SHP77 (cell line): ENCODE data around the gene MAPK8IP2.

Source experiments
- DNase-seq, 2 experiments: peaks; one replicate each; lab custom pipeline; 2025; lab: John Stamatoyannopoulos, UW

Gene MAPK8IP2

DNA sequence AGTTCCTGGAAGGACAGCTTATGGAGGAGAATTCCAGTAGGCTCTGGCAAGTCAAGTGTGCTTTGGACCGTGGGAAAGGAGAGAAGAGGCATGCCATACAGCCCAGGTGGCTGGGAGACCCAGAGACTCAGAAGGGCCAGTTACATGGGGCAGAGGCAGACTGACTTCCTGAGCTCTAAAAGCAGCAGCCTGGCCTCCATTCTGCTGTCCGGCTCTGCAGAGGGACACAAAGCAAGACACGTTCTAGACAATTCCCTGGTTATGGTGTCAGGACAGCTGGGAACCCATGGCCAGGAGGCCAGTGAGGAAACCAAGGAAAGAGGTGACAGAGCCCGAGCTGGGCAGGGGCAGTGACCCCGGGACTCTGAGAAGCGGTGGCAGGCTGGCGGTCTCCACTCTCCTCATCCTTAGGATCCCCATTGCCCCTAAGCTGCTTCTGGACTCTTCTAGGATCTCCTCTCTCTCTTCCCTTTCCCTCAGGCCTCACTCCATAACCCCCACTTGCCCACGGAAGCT lies 25.1 kb upstream of the MAPK8IP2 start:
- DNase-seq: no peak

DNA sequence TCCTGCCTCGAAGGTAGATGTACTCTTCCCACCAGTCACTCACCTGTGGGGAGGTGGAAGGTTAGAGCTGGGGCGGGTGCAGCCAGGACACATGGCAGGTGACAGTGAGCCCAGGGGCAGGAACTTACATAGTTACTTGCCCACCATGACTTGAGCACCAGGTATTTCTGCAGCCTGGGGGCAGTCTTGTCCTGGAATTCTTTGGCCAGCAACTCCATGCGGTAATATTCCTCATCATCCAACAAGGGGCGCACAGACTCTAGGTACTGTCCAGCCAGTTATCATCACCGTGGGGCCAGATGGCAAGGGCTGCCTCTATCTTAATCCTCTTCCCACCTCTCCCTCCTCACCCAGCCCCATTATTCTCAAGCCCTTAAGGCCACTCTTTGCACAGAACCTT lies 24.5 kb upstream of the MAPK8IP2 start:
- peak; percentile 67 to 69 for DNase-seq

DNA sequence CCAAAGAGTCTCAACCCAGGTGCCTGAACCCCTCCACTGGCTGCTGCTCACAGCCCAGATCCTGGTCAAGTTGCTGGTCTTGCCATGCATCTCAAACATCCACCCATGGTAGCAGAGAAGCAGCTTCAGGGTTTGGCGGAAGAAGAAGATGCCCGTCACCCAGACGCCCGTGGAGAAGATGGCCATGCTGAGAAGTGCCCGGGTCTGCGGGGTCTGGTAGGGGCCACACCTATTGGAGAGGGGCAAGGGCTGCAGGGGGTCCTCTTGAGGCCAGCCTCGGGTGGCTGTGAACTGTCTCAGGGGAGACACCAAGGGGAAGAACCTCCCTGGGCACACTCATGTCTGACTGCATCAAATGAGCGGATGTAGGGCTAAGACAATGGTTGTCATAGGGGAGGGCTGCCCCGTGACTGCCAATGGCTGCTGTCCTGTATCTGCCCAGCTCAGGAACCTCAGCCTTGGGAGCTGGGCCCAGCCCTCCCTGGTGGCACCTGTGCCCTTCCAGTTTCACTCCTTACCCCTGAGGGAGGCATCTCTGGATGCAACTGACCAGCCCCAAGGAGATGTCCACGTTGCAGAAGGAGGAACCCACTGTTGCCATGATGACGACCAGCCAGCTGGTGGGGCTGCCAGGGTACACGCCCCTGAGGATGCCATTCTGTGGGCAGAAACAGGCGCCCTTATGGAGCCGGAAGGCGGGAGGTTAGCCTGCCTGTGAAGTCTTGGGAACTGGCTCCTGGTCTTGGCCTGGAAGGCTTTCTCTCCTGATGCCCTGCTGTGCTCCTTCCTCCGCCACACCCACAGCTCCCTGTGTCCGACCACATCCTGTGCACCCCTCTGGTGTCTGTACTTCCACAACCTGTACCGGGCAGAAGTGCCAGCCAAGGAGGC lies 23.5 kb upstream of the MAPK8IP2 start:
- no peak for DNase-seq

DNA sequence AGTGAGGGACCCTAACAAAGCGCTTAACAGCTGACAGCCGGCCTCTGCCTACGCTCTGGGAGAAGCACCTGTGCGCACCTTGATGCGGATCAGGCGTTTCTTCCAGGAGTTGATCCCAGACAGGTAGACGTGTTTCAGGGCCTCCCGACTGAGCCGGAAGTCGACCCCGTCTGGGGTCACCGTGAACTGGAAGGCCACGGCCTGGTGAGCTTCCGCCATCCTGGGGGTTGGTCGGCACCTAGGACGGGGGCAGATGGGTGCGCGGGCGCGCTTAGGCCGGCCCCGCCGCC lies 23.0 kb upstream of the MAPK8IP2 start:
- DNase-seq: no peak

DNA sequence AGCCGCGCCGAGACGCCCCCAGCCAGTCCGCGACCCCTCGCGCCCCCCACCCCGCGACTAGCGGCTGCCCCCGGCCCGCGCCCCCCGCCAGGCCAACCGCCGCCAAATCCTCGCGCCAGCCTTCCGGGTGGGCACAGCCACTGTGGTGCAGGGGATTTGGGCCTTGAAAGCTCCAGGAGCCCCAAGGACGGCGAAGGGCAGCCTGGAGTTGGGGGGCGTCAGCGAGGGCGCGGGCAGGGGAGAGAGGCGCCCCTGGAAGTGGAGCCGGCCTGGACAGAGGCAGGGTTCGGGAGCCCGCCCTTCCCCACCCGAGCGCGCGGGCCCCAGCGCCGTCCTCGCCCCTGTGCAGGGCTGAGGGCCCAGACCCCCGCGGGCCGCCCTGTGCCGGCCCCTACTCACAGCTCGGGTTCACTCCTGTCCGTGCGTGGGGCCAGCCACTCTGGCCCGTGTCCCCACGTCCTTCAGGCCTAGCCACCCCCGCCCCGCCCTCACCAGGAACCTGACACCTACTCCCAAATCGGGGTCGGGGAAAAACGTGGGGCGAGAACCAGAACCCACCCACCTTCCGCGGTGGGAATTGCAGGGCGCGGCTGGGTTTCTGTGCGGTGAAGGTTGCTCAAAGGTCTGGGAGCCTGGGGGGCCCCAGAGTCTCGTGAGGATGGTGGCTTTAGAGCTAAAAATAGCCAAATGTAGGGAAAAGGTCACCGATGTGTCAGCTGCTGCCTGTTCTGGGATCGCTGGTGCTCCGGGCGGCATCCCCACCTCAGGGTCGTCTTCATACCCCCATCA lies 22.4 kb upstream of the MAPK8IP2 start, which contains the start of gene CPT1B:
Gene CPT1B, minus strand, starts transcription at position 441 of the 789 bp plus-strand sequence. CDS start 512 bp downstream, outside the sequence.
- no peak for DNase-seq

DNA sequence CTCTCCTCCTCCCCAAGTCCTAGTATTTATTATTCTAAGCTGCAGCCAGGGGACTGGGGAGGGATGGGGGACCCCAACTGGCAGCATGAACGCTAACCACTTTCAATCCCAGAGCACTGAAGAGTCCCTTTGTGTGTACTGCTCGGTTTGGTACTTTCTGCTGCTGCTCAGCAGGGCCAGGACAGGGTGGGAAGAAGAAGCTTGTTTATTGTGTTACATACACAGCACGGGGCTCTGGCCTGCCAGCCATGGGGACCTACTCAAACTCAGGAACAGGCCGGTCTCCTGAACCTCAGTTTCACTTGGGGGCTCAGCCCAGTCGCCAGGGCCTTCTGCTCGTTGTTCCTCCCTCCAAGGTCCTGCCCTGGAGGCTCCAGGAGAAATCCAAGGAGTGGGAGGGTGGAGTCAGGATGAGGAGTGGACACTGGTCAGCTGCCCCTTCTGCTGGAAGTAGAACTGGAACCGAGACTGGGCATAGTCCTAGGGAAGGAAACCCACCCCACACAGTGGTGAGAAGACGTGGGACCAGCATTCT lies 21.8 kb upstream of the MAPK8IP2 start:
- DNase-seq: no peak

DNA sequence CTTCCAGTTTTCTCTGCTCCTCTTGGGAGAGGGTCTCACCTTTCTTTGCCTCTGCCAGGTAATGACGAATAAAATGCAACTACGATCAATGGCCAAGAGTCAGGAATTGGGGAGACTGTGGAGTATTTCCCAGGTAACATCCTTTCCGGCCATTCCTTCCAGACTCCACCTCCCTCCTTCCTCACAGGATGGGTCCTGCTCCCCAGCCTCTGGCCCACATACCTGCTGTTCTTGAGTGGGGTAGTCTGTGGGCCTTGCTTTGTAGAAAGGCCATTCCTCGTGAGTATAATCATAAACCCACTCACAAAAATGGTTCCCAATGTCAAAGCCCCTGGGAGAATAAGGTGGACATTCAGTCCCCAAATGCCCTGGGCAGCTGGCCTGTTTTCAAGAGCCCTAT lies 20.8 kb upstream of the MAPK8IP2 start:
- DNase-seq: no peak

DNA sequence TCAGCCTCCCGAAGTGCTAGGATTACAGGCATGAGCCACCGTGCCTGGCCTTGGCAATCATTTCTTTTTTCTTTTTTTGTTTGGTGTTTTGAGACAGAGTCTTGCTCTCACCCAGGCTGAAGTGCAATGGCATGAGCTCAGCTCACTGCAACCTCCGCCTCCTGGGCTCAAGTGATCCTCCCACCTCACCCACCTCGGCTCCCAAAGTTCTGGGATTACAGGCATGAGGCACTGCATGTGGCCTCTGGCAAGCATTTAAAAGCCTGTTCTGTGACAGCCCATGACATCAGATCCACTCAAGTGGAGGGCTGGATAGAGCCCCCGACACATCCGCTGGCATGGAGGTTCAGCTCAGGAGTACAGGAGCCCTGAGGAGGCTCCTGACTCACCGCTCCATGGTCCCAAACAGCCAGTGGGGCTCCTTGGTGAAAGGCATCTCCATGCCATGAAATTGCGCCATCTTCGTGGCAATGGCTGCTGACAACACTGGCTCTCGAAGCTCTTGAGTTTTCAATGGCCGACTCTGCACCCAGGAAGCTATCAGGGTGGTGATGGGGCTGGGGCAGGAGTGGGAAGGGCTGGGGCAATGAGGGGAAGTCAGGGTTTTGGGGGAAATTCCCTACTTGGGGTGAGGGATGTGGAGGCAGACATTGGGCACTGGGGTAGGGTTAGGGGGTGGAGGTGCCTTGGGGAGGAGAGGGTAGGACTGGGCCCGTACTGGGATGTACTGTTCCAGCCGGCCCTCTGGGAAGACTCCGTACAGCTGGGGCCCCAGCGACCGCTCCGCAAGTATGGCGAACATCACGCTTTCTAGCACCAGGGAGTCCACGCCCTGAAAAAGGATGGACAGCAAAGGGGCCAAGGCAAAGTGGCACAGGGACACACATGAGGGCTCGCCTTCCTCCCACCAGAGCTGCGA lies 19.3 kb upstream of the MAPK8IP2 start:
- no peak for DNase-seq

DNA sequence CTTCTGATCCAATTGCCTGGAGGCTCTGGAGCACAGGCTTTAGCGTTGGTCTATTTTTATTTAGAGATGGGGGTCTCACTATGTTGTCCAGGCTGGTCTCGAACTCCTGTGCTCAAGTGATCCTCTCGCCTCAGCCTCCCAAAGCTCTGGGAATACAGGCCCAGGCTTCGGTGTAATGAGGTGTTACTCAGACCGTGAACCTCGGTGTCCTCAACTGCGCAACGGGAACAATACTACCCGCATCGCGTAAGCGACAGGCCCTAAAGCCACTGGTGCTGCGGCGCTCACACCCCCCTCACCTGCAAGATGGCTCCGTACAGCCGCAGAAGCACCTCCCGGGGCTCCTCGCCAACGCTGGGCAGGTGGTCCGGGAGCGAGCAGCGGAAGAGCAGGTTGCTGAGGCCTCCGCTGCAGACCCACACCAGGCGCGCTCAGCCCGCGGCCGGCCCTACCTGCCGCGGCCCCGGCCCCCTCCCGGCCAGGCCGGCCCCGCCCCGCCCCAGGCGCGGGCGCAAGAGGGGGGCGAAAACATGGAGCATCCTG lies 18.6 kb upstream of the MAPK8IP2 start:
- peak in 1 of 2 experiments; percentile 63 for DNase-seq

DNA sequence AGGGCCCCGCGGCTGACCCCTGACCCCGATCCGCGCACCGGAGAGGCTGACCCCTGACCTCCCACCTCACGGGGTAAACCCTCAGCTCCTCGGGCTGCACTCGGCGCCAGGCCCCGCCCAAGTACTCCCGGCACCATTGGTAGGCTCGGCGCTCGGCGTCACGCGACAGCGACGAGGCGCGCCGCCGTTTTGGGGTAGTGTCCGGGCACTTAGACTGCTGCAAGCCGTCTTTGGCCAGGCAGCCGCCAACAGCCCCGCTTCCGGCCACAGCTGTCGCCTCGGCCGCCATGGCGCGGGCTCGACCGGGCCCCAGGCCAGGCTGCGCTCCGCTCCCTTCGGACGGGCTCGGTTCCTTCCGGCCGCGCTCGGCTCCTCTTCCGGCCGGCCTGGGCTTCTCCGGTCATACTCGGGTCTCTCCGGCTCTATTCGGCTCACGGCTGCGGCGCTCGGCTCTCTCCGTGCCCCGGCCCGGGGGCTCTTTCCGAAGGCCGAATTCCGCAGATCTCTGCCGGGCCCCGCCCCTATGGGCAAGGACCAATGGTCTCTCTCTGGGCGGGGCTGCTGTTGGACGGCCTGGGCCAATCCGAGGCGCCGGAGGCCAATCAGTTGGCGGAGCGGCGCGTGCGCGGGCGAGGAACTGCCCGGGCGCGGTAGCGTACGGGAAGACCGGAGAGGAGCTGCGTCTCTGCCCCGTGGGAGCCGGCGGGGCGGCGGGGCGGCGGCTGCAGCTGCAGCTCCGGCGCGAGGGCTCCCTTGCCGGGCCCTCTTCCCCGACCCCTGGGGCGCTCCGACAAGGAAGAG lies 17.9 kb upstream of the MAPK8IP2 start, which contains the start of gene CHKB:
Gene CHKB, minus strand, starts transcription at position 357 of the 801 bp plus-strand sequence. Its CDS starts 68 bp downstream, at position 289.
- peak; percentile 99 for DNase-seq

DNA sequence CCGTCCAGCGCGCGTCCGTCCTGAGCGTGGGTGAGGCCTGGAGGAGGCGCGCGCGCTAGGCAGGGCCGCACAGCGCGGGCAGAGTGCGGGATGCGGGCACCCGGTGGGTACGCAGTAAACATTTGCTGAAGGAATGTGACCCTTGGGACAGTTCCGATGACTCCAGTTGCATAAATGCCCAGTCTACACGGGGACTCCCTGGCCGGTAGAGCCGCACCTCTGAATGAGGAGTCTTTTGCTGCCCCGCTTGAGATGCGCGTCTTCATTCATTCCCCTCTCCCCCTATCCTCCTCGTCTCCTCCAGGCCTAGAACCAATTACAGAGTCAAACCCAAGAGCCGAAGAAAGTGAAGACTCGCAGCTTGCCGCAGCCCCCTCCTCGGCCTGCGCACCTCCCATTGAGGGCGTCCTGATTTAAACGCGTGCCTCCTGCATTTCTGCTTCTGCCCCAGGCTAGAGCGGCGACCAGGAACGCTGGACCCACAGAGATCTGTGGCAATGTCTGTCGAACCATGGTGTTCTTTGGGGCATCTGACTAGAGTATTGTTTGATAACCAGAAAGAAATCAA lies 17.2 kb upstream of the MAPK8IP2 start:
- DNase-seq: no peak

DNA sequence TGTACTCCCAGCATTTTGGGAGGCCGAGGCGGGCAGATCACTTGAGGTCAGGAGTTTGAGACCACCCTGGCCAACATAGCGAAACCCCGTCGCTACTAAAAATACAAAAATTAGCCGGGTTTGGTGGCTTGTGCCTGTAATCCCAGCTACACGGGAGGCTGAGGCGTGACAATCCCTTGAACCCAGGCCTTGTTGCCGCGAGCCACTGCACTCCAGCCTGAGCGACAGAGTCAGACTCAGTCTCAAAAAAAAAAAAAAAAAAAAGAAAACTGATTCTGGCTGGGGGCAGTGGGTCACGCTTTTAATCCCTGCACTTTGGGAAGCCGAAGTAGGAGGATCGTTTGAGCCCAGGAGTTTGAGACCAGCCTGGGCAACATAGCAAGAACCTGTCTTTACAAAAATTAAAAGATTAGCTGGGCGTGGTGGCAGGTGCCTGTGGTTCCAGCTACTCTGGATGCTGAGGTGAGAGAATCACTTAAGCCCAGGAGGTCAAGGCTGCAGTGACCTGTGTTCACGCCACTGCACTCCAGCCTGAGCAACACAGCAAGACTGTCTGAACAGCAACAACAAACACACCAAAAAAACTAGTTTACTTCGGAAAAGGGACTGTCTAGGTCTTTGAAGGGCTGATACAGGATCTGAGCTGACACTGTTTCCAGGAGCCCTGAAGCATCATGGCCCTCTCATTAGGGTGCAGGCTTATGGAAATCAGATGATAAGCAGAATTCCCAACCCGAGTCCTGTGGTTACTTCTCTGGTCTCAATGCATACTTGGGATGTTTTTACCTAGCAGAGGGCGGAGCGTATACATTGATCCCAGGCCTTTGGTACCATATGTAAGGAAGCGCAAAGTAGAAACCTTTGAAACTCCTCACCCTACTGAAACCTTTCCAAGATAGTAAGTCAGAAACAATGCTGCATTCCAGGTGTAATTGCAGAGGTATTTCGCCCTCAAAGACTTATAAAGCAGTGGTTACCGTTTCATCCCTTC lies 16.2 kb upstream of the MAPK8IP2 start:
- no peak for DNase-seq

DNA sequence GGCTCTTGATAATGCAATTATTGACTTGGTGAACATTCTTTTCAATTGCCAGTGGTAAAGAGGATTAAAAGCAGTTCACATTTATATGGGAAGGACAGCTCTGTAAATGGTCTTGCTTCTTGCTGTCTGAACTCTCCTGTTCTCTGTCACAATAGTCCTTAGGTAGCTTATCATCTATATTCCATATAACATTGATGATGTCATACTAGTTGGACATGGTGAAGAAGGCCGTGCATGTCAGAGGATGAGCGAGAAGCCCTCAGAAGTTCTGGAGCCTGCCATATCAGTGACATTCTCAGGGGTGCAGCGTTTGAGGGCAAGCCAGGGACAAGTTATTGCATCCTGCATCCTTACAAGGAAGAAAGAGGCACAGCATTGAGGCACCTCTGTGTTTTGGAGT lies 15.4 kb upstream of the MAPK8IP2 start:
- DNase-seq: no peak

DNA sequence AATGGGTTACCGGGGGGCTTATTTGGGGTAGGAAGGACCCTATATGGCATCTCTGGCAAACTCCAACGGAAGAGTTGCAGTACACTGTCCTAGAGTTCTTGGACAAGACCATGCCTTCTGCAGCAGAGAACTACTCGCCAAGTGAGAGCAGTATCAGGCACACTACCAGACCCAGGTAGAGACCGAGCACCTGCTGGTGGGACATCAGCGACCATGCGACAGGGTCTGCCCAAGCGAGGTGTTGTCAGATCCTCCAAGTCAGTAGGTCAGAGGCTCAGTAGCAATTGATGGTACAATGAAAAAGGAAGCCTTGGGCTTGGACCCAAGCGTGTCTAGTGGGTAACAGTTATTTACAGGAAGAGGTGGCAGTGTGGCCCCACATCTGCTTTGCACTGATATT lies 14.8 kb upstream of the MAPK8IP2 start:
- DNase-seq: no peak

DNA sequence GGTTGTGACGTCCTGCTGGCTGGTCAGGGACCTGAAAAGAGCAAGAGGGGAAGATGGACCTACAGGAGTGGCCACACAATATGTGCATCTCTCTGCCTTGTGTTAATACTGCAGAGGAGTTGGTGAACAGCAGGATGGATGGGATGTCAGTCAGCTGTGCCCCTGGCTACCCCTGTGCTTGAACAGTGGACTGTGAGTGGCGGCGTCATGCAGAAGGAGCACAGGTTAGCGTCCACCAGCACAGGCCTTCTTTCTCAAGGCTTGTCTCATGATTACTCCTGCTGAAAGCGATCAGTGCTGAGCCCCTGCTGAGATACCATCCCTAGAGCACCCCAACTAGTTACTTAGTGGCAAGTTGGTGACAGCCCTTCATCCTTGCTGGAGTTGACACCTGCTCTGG lies 14.2 kb upstream of the MAPK8IP2 start:
- DNase-seq: no peak

DNA sequence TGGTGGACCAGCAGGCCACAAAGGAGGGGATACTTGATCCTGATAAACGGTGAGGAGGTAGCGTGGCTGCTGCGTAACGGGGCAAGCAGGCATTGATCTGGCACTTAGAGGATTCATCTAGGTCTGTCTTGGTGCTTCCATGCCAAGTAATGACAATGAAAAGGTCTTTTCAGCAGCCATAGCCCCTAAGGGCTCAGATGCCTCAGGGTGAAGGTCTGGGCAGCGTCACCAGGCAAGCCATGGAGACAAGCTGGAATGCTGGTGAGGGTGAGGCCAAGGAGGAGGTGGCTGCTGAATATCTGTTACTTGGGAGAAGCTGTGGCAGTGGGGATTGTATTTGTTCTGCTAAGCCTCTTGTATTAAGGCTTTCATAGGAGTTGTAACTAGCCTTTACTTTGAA lies 13.2 kb upstream of the MAPK8IP2 start:
- DNase-seq: no peak

DNA sequence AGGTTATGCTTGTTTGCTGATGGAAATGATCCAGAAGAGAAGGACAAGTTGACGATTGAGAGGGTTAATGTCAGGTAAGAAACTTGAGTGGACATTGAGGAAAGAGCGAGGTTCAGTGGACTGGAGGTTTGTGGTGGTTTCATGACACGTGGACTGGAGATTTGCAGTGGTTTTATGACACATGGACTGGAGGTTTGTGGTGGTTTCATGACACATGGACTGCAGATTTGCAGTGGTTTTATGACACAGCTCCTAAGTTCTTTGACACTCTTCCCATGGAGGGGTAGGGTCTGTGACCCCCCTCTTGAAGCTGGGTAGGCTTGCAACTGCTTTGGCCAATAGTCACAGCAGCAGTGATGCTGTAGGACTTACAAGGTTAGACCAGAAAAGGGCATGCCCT lies 5.4 kb upstream of the MAPK8IP2 start:
- no peak for DNase-seq

DNA sequence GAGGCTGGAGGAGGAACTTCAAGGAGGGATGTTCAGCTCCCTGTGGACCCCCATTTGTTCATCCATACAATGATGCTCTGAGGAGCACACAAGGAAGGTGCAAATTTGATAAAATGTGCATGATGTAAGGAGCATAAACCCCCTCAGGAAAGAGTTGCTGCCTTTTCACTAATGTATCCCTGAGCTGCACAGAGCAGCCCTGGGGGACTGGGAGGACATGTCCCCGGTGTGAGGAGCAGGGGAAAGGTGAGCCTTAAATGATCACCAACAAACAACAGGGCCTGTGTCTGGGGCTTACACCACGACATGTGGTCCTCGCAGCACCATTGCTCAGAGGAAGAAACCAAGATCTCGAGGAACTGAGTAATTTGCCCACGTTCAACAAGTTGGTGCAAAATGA lies 3.5 kb upstream of the MAPK8IP2 start:
- DNase-seq: no peak
